ENCODE measurements around the gene DPM3.

GRCh38 chr1:155141749-155142148 lies 1.4 kb upstream of the DPM3 start:
- TF ChIP-seq SIN3A (IDR thresholded peaks at IDR 0.05; ENCODE audit: borderline replicate concordance, insufficient read depth, low read length) (no peak), TAF1 (IDR thresholded peaks at IDR 0.05; ENCODE audit: borderline replicate concordance, insufficient read depth, low read length) (no peak)

Data from PFSK-1 (cell line).